ENCODE results near the gene FUT1.
"Not testable (repeated sequence)": the region's sequence is repeated elsewhere in the genome, so short reads cannot be mapped to it uniquely, and the experiment has no call there.

- TF ChIP-seq, protein P1, sequence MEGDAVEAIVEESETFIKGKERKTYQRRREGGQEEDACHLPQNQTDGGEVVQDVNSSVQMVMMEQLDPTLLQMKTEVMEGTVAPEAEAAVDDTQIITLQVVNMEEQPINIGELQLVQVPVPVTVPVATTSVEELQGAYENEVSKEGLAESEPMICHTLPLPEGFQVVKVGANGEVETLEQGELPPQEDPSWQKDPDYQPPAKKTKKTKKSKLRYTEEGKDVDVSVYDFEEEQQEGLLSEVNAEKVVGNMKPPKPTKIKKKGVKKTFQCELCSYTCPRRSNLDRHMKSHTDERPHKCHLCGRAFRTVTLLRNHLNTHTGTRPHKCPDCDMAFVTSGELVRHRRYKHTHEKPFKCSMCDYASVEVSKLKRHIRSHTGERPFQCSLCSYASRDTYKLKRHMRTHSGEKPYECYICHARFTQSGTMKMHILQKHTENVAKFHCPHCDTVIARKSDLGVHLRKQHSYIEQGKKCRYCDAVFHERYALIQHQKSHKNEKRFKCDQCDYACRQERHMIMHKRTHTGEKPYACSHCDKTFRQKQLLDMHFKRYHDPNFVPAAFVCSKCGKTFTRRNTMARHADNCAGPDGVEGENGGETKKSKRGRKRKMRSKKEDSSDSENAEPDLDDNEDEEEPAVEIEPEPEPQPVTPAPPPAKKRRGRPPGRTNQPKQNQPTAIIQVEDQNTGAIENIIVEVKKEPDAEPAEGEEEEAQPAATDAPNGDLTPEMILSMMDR (conservative IDR thresholded peaks at IDR 0.05; ENCODE audit: low read length) = not testable (repeated sequence)
- TF ChIP-seq EZH2phosphoT487 (IDR thresholded peaks at IDR 0.05; ENCODE audit: borderline replicate concordance, low read depth, low read length) = not testable (repeated sequence)
Measured at GRCh38 chr19:48718106-48718505, 34.3 kb downstream of the FUT1 start.
